HG03097 (cell line): ENCODE data around the gene LPA.
"Not testable (repeated sequence)": the region's sequence is repeated elsewhere in the genome, so short reads cannot be mapped to it uniquely, and the experiment has no call there.

ENCODE experiments used
- ATAC-seq: cut with Tn5 transposase; IDR thresholded peaks from one replicate; pipeline ENCODE4 v1.9.1; 2021; ENCODE audit not compliant: unreplicated experiment, low FRiP score

The LPA gene

GRCh38 chr6:160667639-160668481 lies 3.8 kb upstream of the LPA start:
- ATAC-seq = no peak

GRCh38 chr6:160662842-160663241 lies 1.2 kb downstream of the LPA start:
- no peak for ATAC-seq

- ATAC-seq = no peak
These were observed 1.6 kb downstream of the LPA start for GRCh38 chr6:160662429-160662828.

- no peak for ATAC-seq
These were observed 2.9 kb downstream of the LPA start for GRCh38 chr6:160661216-160661615.

GRCh38 chr6:160659562-160659961 lies 4.5 kb downstream of the LPA start:
- ATAC-seq = no peak

GRCh38 chr6:160634706-160635105 lies 29.4 kb downstream of the LPA start:
- no peak for ATAC-seq

GRCh38 chr6:160595838-160596832 lies 67.9 kb downstream of the LPA start:
- no peak for ATAC-seq

GRCh38 chr6:160595297-160595696 lies 68.8 kb downstream of the LPA start:
- ATAC-seq = not testable (repeated sequence)

GRCh38 chr6:160586374-160586773 lies 77.7 kb downstream of the LPA start:
- ATAC-seq = no peak

- no peak for ATAC-seq
These were observed 80.3 kb downstream of the LPA start for GRCh38 chr6:160583794-160584193.

GRCh38 chr6:160581406-160581805 lies 82.7 kb downstream of the LPA start:
- ATAC-seq = no peak

- not testable (repeated sequence) for ATAC-seq
These were observed 85.6 kb downstream of the LPA start for GRCh38 chr6:160578515-160578914.

GRCh38 chr6:160573943-160574342 lies 90.1 kb downstream of the LPA start:
- no peak for ATAC-seq

GRCh38 chr6:160571201-160571600 lies 92.9 kb downstream of the LPA start:
- ATAC-seq = not testable (repeated sequence)

GRCh38 chr6:160544802-160545201 lies 119.3 kb downstream of the LPA start:
- ATAC-seq = no peak

- no peak for ATAC-seq
These were observed 128.8 kb downstream of the LPA start for GRCh38 chr6:160535270-160535669.

GRCh38 chr6:160534050-160534696 lies 129.9 kb downstream of the LPA start:
- peak; percentile 93 for ATAC-seq

GRCh38 chr6:160532315-160532714 lies 131.8 kb downstream of the LPA start:
- no peak for ATAC-seq

- no peak for ATAC-seq
These were observed 132.2 kb downstream of the LPA start for GRCh38 chr6:160531826-160532225.

- not testable (repeated sequence) for ATAC-seq
These were observed 134.6 kb downstream of the LPA start for GRCh38 chr6:160529524-160529923.

GRCh38 chr6:160523223-160523622 lies 140.9 kb downstream of the LPA start:
- no peak for ATAC-seq
